SK-N-SH (cell line): ENCODE measurements around the gene GASK1A. TPM values are rescaled to one million over a fixed set of nuclear protein-coding genes. Genes with fewer than 3 reads are reported as not detected.

ENCODE experiments used
- CTCF ChIA-PET: fragments of 300-600, 350-600 bp; formaldehyde crosslinking; extraction: SDS; loops from one replicate; lab custom pipeline; 2021; lab: Yijun Ruan, JAX
- POLR2A ChIA-PET: fragments of 350-600 bp; sonication (Branson Sonifier 250); formaldehyde crosslinking; extraction: SDS; loops from one replicate; lab custom pipeline; 2020; ENCODE audit warnings: antibody characterized with exemption, inconsistent platforms; lab: Yijun Ruan, JAX
- DNase-seq: peaks from one replicate; pipeline ENCODE4 v3.0.0; 2012
- H2AFZ ChIP-seq: fragments of 200-600 bp; sonication (generic); 2 replicates; pipeline ENCODE4 v1.8.1; 2016; ENCODE audit warnings: antibody characterized with exemption, mild to moderate bottlenecking, low read depth
- H3F3A ChIP-seq: fragments of 200-600 bp; sonication (generic); replicated peaks from 2 replicates; pipeline ENCODE3; 2016; ENCODE audit warnings: antibody characterized with exemption, mild to moderate bottlenecking; ENCODE audit not compliant: insufficient read depth
- H3K27ac ChIP-seq, 2 experiments: fragments of 200-500 bp in 1 of 2; fragments of 200-600 bp in 1 of 2; sonication (Bioruptor generic) in 1 of 2; sonication (generic), shearing (Covaris generic) in 1 of 2; 2 replicates each; pipeline versions ENCODE4 v1.5.1 to v1.6.1; 2014 to 2016; ENCODE audit warnings: low read depth in 2 of 2, inconsistent platforms in 1 of 2, low read length in 1 of 2, mild to moderate bottlenecking in 1 of 2, mixed read lengths in 1 of 2
- H3K27me3 ChIP-seq: fragments of 200-600 bp; sonication (generic), shearing (Covaris generic); 2 replicates; pipeline ENCODE4 v1.6.1; 2016; ENCODE audit warnings: mixed run types; ENCODE audit not compliant: insufficient read depth
- H3K36me3 ChIP-seq, 2 experiments: fragments of 200-500 bp in 1 of 2; fragments of 200-600 bp in 1 of 2; sonication (Bioruptor generic) in 1 of 2; sonication (generic) in 1 of 2; replicated peaks in 1 of 2; 2 replicates each; pipeline versions ENCODE3 to v1.5.1; 2014 to 2016; ENCODE audit warnings: low read length in 1 of 2, mild to moderate bottlenecking in 1 of 2; ENCODE audit not compliant: insufficient read depth in 2 of 2, control insufficient read depth in 1 of 2
- H3K4me1 ChIP-seq, 2 experiments: fragments of 200-500 bp in 1 of 2; fragments of 200-600 bp in 1 of 2; sonication (Bioruptor generic) in 1 of 2; sonication (generic), shearing (Covaris generic) in 1 of 2; 2 replicates each; pipeline versions ENCODE4 v1.5.1 to v1.6.1; 2014 to 2016; ENCODE audit warnings: low read depth in 1 of 2, low read length in 1 of 2, mixed run types in 1 of 2; ENCODE audit not compliant: insufficient read depth in 2 of 2, control insufficient read depth in 1 of 2
- H3K4me2 ChIP-seq: fragments of 200-600 bp; sonication (generic), shearing (Covaris generic); 2 replicates; pipeline ENCODE4 v1.6.1; 2017; ENCODE audit warnings: mixed run types
- H3K4me3 ChIP-seq, 2 experiments: fragments of 200-500 bp in 1 of 2; fragments of 200-600 bp in 1 of 2; sonication (Bioruptor generic) in 1 of 2; sonication (generic), shearing (Covaris generic) in 1 of 2; 2 replicates each; pipeline versions ENCODE4 v1.5.1 to v1.8.1; 2014 to 2016; ENCODE audit warnings: low read depth in 2 of 2, inconsistent platforms in 1 of 2, low read length in 1 of 2, mild to moderate bottlenecking in 1 of 2, mixed read lengths in 1 of 2, moderate library complexity in 1 of 2
- H3K79me2 ChIP-seq: fragments of 200-600 bp; sonication (generic); 2 replicates; pipeline ENCODE4 v1.8.1; 2017; ENCODE audit warnings: mild to moderate bottlenecking; ENCODE audit not compliant: insufficient read depth
- H3K9ac ChIP-seq: fragments of 200-600 bp; sonication (generic); 2 replicates; pipeline ENCODE4 v1.6.1; 2017; ENCODE audit warnings: mixed run types
- H3K9me2 ChIP-seq: fragments of 200-600 bp; sonication (generic); 2 replicates; pipeline ENCODE4 v1.6.1; 2017; ENCODE audit warnings: mixed run types
- H3K9me3 ChIP-seq: fragments of 200-600 bp; sonication (generic); 2 replicates; pipeline ENCODE4 v1.6.1; 2017; ENCODE audit warnings: mixed run types, mild to moderate bottlenecking, moderate library complexity
- H4K20me1 ChIP-seq: fragments of 200-600 bp; sonication (generic); 2 replicates; pipeline ENCODE4 v1.6.1; 2017; ENCODE audit warnings: mild to moderate bottlenecking, mixed run types; ENCODE audit not compliant: insufficient read depth
- CHD2 ChIP-seq: fragments of 150-350 bp; IDR thresholded peaks from 2 replicates; pipeline ENCODE4 v1.6.1; 2018; ENCODE audit warnings: low read length; ENCODE audit not compliant: partially characterized antibody
- ELF1 ChIP-seq: IDR thresholded peaks from 2 replicates; pipeline ENCODE4 v1.4.0; 2012
- EP300 ChIP-seq, 2 experiments: IDR thresholded peaks; 2 replicates each; pipeline versions ENCODE4 v1.4.0 to v1.6.1; 2012; ENCODE audit warnings: borderline replicate concordance in 1 of 2, low read depth in 1 of 2, low read length in 1 of 2
- FOXJ3 ChIP-seq: sonication (generic); formaldehyde crosslinking; IDR thresholded peaks from 2 replicates; pipeline ENCODE4 v1.5.1; 2020; ENCODE audit warnings: mild to moderate bottlenecking, missing genetic modification reagents
- GABPA ChIP-seq: IDR thresholded peaks from 2 replicates; pipeline ENCODE4 v1.4.0; 2012; ENCODE audit warnings: low read depth, mild to moderate bottlenecking
- IRF3 ChIP-seq: fragments of 150-350 bp; IDR thresholded peaks from 2 replicates; pipeline ENCODE4 v1.6.1; 2016; ENCODE audit warnings: mild to moderate bottlenecking, low read depth, low read length
- MXI1 ChIP-seq: IDR thresholded peaks from 2 replicates; pipeline ENCODE4 v1.6.1; 2012; ENCODE audit warnings: mild to moderate bottlenecking, low read depth, low read length, improper control_type of control experiment
- NFIC ChIP-seq: IDR thresholded peaks from 2 replicates; pipeline ENCODE4 v1.4.0; 2012; ENCODE audit warnings: borderline replicate concordance
- PBX3 ChIP-seq: IDR thresholded peaks from 2 replicates; pipeline ENCODE4; 2012
- RCOR1 ChIP-seq: fragments of 150-350 bp; IDR thresholded peaks from 2 replicates; pipeline ENCODE4 v1.6.1; 2017; ENCODE audit warnings: antibody characterized with exemption, low read length
- RXRA ChIP-seq: IDR thresholded peaks from 2 replicates; pipeline ENCODE4 v1.4.0; 2012; ENCODE audit warnings: low read depth, mild to moderate bottlenecking, borderline replicate concordance
- TAF1 ChIP-seq: IDR thresholded peaks from 2 replicates; pipeline ENCODE4 v1.6.1; 2012; ENCODE audit warnings: low read depth, mild to moderate bottlenecking, low read length, moderate library complexity, borderline replicate concordance
- TEAD4 ChIP-seq: IDR thresholded peaks from 2 replicates; pipeline ENCODE4 v1.4.0; 2012; ENCODE audit warnings: mild to moderate bottlenecking, borderline replicate concordance; ENCODE audit not compliant: insufficient read depth
- YY1 ChIP-seq: IDR thresholded peaks from 2 replicates; pipeline ENCODE4 v1.4.0; 2012; ENCODE audit warnings: low read depth, mild to moderate bottlenecking
- ZBTB33 ChIP-seq: IDR thresholded peaks from 2 replicates; pipeline ENCODE4 v1.4.0; 2012; ENCODE audit warnings: low read depth, borderline replicate concordance
- WGBS: methylation state at CpG from one replicate; pipeline ENCODE4 v1.1.6; 2017; ENCODE audit warnings: low lambda C conversion rate; 5-methylcytosine and 5-hydroxymethylcytosine counted together
- polyA plus RNA-seq, 3 experiments: library from polyadenylated mRNA; depleted of rRNA; stranded (reverse); fragments of >200 nt; gene quantifications; 2 replicates each; pipeline ENCODE4 v1.2.3, GENCODE V29; 2012
- TF ChIP-seq, protein P1 (sequence below): IDR thresholded peaks from 2 replicates; pipeline ENCODE4 v1.4.0; 2012; ENCODE audit warnings: low read depth, borderline replicate concordance
- TF ChIP-seq, protein P2 (sequence below): IDR thresholded peaks from 2 replicates; pipeline ENCODE4 v1.4.0; 2012; ENCODE audit warnings: low read depth

GASK1A gene
- polyA plus RNA-seq, 1 of the 3 experiments (the other 2 are of a cell fraction), result not detected

GRCh38 chr3:43072361-43072760, 93.2 kb downstream of the GASK1A start:
- Histone ChIP-seq H3K4me3 (no peak overlapping the region), H3K79me2 (no peaks in the 10 kb centered on the region), H3K9me2 (no peaks in the 10 kb centered on the region), H3K4me2 (no peak overlapping the region), H3K4me1 (peaks cover 0 to 15% of the 10 kb centered on the region in 2 experiments; a peak in 1 of 4 replicates), H3F3A (no peaks in the 10 kb centered on the region), H3K9me3 (no peaks in the 10 kb centered on the region), H4K20me1 (no peaks in the 10 kb centered on the region)
- no peak for DNase-seq
- CTCF ChIA-PET, result interaction anchor here (0.8 to 2.3 kb wide), 2 partner anchors 10 to 110 kb away, joined by 3 to 9 read pairs; no protein-coding TSS in a partner anchor
- 49% methylated on average over 4 of the region's 4 CpGs for WGBS
- no peak for TF ChIP-seq YY1
- TF ChIP-seq TAF1, result no peak
- TF ChIP-seq RXRA, result no peak
- TF ChIP-seq PBX3, result no peak
- no peak for TF ChIP-seq GABPA
- TF ChIP-seq ELF1, result no peak
- TF ChIP-seq, protein P1, sequence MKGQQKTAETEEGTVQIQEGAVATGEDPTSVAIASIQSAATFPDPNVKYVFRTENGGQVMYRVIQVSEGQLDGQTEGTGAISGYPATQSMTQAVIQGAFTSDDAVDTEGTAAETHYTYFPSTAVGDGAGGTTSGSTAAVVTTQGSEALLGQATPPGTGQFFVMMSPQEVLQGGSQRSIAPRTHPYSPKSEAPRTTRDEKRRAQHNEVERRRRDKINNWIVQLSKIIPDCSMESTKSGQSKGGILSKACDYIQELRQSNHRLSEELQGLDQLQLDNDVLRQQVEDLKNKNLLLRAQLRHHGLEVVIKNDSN, result no peak
- no peak for TF ChIP-seq ZBTB33
- no peak for TF ChIP-seq CHD2
- no peak for TF ChIP-seq EP300 (IDR thresholded peaks at IDR 0.05; ENCODE audit: borderline replicate concordance in 1 of 2, low read depth in 1 of 2, low read length in 1 of 2)
- no peak for TF ChIP-seq RCOR1
- no peak for TF ChIP-seq MXI1
- TF ChIP-seq, all 33 proteins: peak for 0
- Histone ChIP-seq H3K27ac (no peak overlapping the region), H3K9ac (no peak overlapping the region), H3K36me3 (no peaks in the 10 kb centered on the region), H2AFZ (no peak overlapping the region), H3K27me3 (no peaks in the 10 kb centered on the region)
- POLR2A ChIA-PET, result no interaction called here

GRCh38 chr3:43073116-43073835, 94.2 kb downstream of the GASK1A start:
- Histone ChIP-seq H3K9ac (no peak overlapping the region), H3K9me3 (no peaks in the 10 kb centered on the region), H2AFZ (no peak overlapping the region), H3K36me3 (no peaks in the 10 kb centered on the region), H3K79me2 (no peaks in the 10 kb centered on the region), H3K27ac (no peak overlapping the region), H3K9me2 (no peaks in the 10 kb centered on the region), H3K4me2 (no peak overlapping the region), H3K4me3 (no peak overlapping the region), H3K27me3 (no peaks in the 10 kb centered on the region), H4K20me1 (no peaks in the 10 kb centered on the region), H3K4me1 (peaks cover 0 to 16% of the 10 kb centered on the region in 2 experiments; a peak in 1 of 4 replicates), H3F3A (no peaks in the 10 kb centered on the region)
- ChIA-PET CTCF (interaction anchor here (2.3 kb wide), 1 partner anchor 111 kb away, joined by 9 read pairs; no protein-coding TSS in a partner anchor), POLR2A (no interaction called here)
- TF ChIP-seq RCOR1, result no peak
- TF ChIP-seq NFIC, result no peak
- TF ChIP-seq PBX3, result no peak
- TF ChIP-seq IRF3, result no peak
- TF ChIP-seq, protein P2, sequence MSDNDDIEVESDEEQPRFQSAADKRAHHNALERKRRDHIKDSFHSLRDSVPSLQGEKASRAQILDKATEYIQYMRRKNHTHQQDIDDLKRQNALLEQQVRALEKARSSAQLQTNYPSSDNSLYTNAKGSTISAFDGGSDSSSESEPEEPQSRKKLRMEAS, result no peak
- TF ChIP-seq TEAD4, result no peak
- no peak for TF ChIP-seq FOXJ3 (CRISPR knock-in tag)
- WGBS, result 23% methylated on average over 7 of the region's 7 CpGs
- DNase-seq, result no peak
